Ectodermal cell (in vitro differentiated cells): ENCODE measurements around the gene SPECC1.

Source experiments
- H3K27ac ChIP-seq: 2 replicates; pipeline ENCODE4 v1.7.0; 2013; ENCODE audit warnings: mild to moderate bottlenecking, low read depth, low read length; ENCODE audit not compliant: insufficient read depth, poor library complexity, severe bottlenecking
- H3K27me3 ChIP-seq: 2 replicates; pipeline ENCODE4 v1.7.0; 2013; ENCODE audit warnings: mild to moderate bottlenecking, low read length; ENCODE audit not compliant: insufficient read depth, control insufficient read depth, poor library complexity, severe bottlenecking
- H3K36me3 ChIP-seq: one replicate; pipeline ENCODE4 v1.7.0; 2013; ENCODE audit warnings: low read length; ENCODE audit not compliant: control insufficient read depth, insufficient read depth
- H3K4me1 ChIP-seq: one replicate; pipeline ENCODE4 v1.7.0; 2013; ENCODE audit warnings: low read length; ENCODE audit not compliant: control insufficient read depth, insufficient read depth
- H3K4me3 ChIP-seq: 2 replicates; pipeline ENCODE4 v1.7.0; 2013; ENCODE audit warnings: low read depth, low read length, control low read depth; ENCODE audit not compliant: insufficient read depth
- H3K9me3 ChIP-seq: 2 replicates; pipeline ENCODE4 v1.7.0; 2013; ENCODE audit warnings: mild to moderate bottlenecking, low read length, moderate library complexity; ENCODE audit not compliant: control insufficient read depth
- WGBS, 2 experiments: methylation state at CpG; one replicate each; pipeline ENCODE4 v1.1.7; 2013; ENCODE audit warnings: missing lambda C conversion rate in 2 of 2; 5-methylcytosine and 5-hydroxymethylcytosine counted together

SPECC1 gene

GRCh38 chr17:20083156-20083859 is 74.1 kb downstream of the SPECC1 start:
- H3K4me1 ChIP-seq = peaks cover 13% of the 10 kb centered on the region
- H3K4me3 ChIP-seq = no peak overlapping the region
- H3K27me3 ChIP-seq = no peaks in the 10 kb centered on the region
- WGBS, 2 experiments = 93 to 94% methylated on average over 3 of the region's 3 CpGs
- no peaks in the 10 kb centered on the region for H3K9me3 ChIP-seq
- H3K27ac ChIP-seq = no peak overlapping the region
- no peaks in the 10 kb centered on the region for H3K36me3 ChIP-seq

GRCh38 chr17:20084621-20085282 is 75.6 kb downstream of the SPECC1 start:
- Histone ChIP-seq H3K36me3 (no peaks in the 10 kb centered on the region), H3K4me3 (no peak overlapping the region), H3K4me1 (peaks cover 13% of the 10 kb centered on the region), H3K27ac (no peak overlapping the region), H3K9me3 (no peaks in the 10 kb centered on the region), H3K27me3 (no peaks in the 10 kb centered on the region)
- 93 to 100% methylated on average over 1 of the region's 1 CpG for WGBS, 2 experiments

GRCh38 chr17:20085283-20085845 is 76.2 kb downstream of the SPECC1 start:
- no peak overlapping the region for H3K4me3 ChIP-seq
- H3K27ac ChIP-seq = no peak overlapping the region
- no peaks in the 10 kb centered on the region for H3K36me3 ChIP-seq
- no peaks in the 10 kb centered on the region for H3K9me3 ChIP-seq
- H3K4me1 ChIP-seq = peaks cover 13% of the 10 kb centered on the region
- no peaks in the 10 kb centered on the region for H3K27me3 ChIP-seq
- WGBS, 2 experiments = 86 to 87% methylated on average over 15 of the region's 15 CpGs

- no peaks in the 10 kb centered on the region for H3K9me3 ChIP-seq
- no peaks in the 10 kb centered on the region for H3K27me3 ChIP-seq
- no peaks in the 10 kb centered on the region for H3K36me3 ChIP-seq
- H3K4me3 ChIP-seq = no peak overlapping the region
- 83 to 92% methylated on average over 7 of the region's 7 CpGs for WGBS, 2 experiments
- peaks cover 16% of the 10 kb centered on the region for H3K4me1 ChIP-seq
- no peak overlapping the region for H3K27ac ChIP-seq
These were observed 77.4 kb downstream of the SPECC1 start for GRCh38 chr17:20086416-20087076.

- peaks cover 19% of the 10 kb centered on the region for H3K4me1 ChIP-seq
- H3K27ac ChIP-seq = no peak overlapping the region
- H3K27me3 ChIP-seq = no peaks in the 10 kb centered on the region
- 87 to 90% methylated on average over 5 to 6 of the region's 6 CpGs for WGBS, 2 experiments
- no peak overlapping the region for H3K4me3 ChIP-seq
- H3K9me3 ChIP-seq = no peaks in the 10 kb centered on the region
- H3K36me3 ChIP-seq = no peaks in the 10 kb centered on the region
These were observed 78.5 kb downstream of the SPECC1 start for GRCh38 chr17:20087538-20088250.

DNA sequence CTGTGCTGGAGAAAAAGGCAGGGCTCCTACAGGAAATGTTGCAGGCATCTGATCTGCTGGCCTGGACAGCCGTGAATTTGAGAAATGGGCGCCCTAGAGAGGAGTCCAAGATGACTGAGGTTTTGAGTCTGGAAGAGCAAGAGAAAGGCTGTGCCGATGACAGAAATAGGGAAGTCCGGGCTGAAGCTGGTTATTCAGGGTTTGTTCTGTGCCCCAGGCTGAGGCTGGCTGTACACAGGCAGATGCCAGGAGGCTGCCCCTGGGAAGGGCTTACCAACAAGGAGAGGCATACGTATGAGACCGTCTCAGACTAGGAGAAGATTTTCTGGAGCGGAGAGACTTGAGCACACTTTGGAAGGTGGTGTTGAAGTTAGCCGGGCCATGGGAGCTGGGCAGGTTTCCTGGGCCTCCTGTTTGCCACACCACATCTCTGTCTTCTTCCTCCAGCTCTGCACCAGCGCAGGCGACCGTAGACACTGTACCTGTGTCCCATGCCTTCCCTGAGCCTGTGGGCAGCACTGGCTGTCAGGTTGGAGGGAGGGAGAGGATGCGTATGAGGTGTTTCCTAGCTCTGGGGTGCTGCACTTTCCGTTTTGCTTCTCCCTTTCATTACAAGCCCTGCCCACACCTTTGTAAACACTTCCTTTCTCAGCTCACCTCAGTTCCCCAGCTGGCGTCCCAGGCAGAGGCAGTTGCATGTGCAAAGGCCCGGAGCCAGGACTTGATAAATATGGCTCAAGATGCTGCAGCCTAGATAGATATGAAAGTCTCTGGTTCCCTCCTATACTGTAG is 80.8 kb downstream of the SPECC1 start:
- no peak overlapping the region for H3K27ac ChIP-seq
- no peaks in the 10 kb centered on the region for H3K9me3 ChIP-seq
- no peaks in the 10 kb centered on the region for H3K36me3 ChIP-seq
- no peak overlapping the region for H3K4me3 ChIP-seq
- H3K27me3 ChIP-seq = no peaks in the 10 kb centered on the region
- peaks cover 21% of the 10 kb centered on the region for H3K4me1 ChIP-seq
- WGBS, 2 experiments = 88 to 93% methylated on average over 14 to 15 of the region's 15 CpGs

GRCh38 chr17:20091174-20092029 is 82.2 kb downstream of the SPECC1 start:
- 85 to 86% methylated on average over 19 of the region's 19 CpGs for WGBS, 2 experiments
- Histone ChIP-seq H3K36me3 (no peaks in the 10 kb centered on the region), H3K27me3 (no peaks in the 10 kb centered on the region), H3K4me3 (no peak overlapping the region), H3K9me3 (no peaks in the 10 kb centered on the region), H3K27ac (no peak overlapping the region), H3K4me1 (peaks cover 13% of the 10 kb centered on the region)

- Histone ChIP-seq H3K36me3 (no peaks in the 10 kb centered on the region), H3K27ac (no peak overlapping the region), H3K4me3 (no peak overlapping the region), H3K4me1 (peaks cover 10% of the 10 kb centered on the region), H3K27me3 (no peaks in the 10 kb centered on the region), H3K9me3 (no peaks in the 10 kb centered on the region)
- WGBS, 2 experiments = 87 to 90% methylated on average over 6 of the region's 6 CpGs
These were observed 83.2 kb downstream of the SPECC1 start for GRCh38 chr17:20092261-20092867.
